PFSK-1 (cell line): Measurements from ENCODE around the gene ELK3.

Experiments
- FOXP2 ChIP-seq: optimal IDR thresholded peaks from 2 replicates; pipeline ENCODE3; 2011; ENCODE audit warnings: borderline replicate concordance, control low read depth, inconsistent platforms; ENCODE audit not compliant: insufficient read depth; ENCODE audit errors: extremely low read length, extremely low read depth
- POLR2AphosphoS5 ChIP-seq: IDR thresholded peaks from 2 replicates; pipeline ENCODE4 v1.6.1; 2012; ENCODE audit warnings: low read depth, mild to moderate bottlenecking, control low read depth, low read length, moderate library complexity
- REST ChIP-seq, 2 experiments: IDR thresholded peaks; 2 replicates each; pipeline versions ENCODE4 v1.6.1 to v1.8.0; 2011 to 2012; ENCODE audit warnings: low read depth in 2 of 2, low read length in 2 of 2, control low read depth in 1 of 2, inconsistent platforms in 1 of 2, mild to moderate bottlenecking in 1 of 2, moderate library complexity in 1 of 2; ENCODE audit not compliant: insufficient read depth in 1 of 2
- SIN3A ChIP-seq: IDR thresholded peaks from 2 replicates; pipeline ENCODE4 v1.6.1; 2012; ENCODE audit warnings: mild to moderate bottlenecking, low read length, moderate library complexity, borderline replicate concordance; ENCODE audit not compliant: insufficient read depth
- TAF1 ChIP-seq: IDR thresholded peaks from 2 replicates; pipeline ENCODE4 v1.6.1; 2012; ENCODE audit warnings: low read length, control low read depth, borderline replicate concordance; ENCODE audit not compliant: insufficient read depth

Gene ELK3

GRCh38 chr12:96239711-96240635, 45.8 kb downstream of the ELK3 start:
- TF ChIP-seq POLR2AphosphoS5 (no peak), TAF1 (no peak), REST (IDR thresholded peaks at IDR 0.05; ENCODE audit: insufficient read depth in 1 of 2, low read depth in 2 of 2, low read length in 2 of 2) (no peak), FOXP2 (no peak), SIN3A (no peak)

GRCh38 chr12:96240656-96241055, 46.5 kb downstream of the ELK3 start:
- TF ChIP-seq REST (IDR thresholded peaks at IDR 0.05; ENCODE audit: insufficient read depth in 1 of 2, low read depth in 2 of 2, low read length in 2 of 2) (no peak), TAF1 (no peak), FOXP2 (no peak), SIN3A (no peak), POLR2AphosphoS5 (no peak)

GRCh38 chr12:96241431-96241830, 47.3 kb downstream of the ELK3 start:
- no peak for TF ChIP-seq REST (IDR thresholded peaks at IDR 0.05; ENCODE audit: insufficient read depth in 1 of 2, low read depth in 2 of 2, low read length in 2 of 2)
- TF ChIP-seq FOXP2 = no peak
- no peak for TF ChIP-seq SIN3A
- no peak for TF ChIP-seq POLR2AphosphoS5
- no peak for TF ChIP-seq TAF1

- TF ChIP-seq REST (IDR thresholded peaks at IDR 0.05; ENCODE audit: insufficient read depth in 1 of 2, low read depth in 2 of 2, low read length in 2 of 2) (no peak), FOXP2 (no peak), POLR2AphosphoS5 (no peak), TAF1 (no peak), SIN3A (no peak)
Measured at GRCh38 chr12:96241846-96242256, 47.7 kb downstream of the ELK3 start.
